Stimulated activated CD8-positive, alpha-beta memory T cell treated with anti-CD3 and anti-CD28 coated beads, Interleukin-4, amount 100 ng/mL, for 1 hour (primary cell): Measurements from ENCODE around the gene IRAG1.

ENCODE experiments used
- DNase-seq, 2 donors: peaks; one replicate each; pipeline ENCODE4 v3.0.0-alpha.2; 2020; ENCODE audit warnings: low read depth in 2 of 2, low spot score in 1 of 2

Gene IRAG1, protein sequence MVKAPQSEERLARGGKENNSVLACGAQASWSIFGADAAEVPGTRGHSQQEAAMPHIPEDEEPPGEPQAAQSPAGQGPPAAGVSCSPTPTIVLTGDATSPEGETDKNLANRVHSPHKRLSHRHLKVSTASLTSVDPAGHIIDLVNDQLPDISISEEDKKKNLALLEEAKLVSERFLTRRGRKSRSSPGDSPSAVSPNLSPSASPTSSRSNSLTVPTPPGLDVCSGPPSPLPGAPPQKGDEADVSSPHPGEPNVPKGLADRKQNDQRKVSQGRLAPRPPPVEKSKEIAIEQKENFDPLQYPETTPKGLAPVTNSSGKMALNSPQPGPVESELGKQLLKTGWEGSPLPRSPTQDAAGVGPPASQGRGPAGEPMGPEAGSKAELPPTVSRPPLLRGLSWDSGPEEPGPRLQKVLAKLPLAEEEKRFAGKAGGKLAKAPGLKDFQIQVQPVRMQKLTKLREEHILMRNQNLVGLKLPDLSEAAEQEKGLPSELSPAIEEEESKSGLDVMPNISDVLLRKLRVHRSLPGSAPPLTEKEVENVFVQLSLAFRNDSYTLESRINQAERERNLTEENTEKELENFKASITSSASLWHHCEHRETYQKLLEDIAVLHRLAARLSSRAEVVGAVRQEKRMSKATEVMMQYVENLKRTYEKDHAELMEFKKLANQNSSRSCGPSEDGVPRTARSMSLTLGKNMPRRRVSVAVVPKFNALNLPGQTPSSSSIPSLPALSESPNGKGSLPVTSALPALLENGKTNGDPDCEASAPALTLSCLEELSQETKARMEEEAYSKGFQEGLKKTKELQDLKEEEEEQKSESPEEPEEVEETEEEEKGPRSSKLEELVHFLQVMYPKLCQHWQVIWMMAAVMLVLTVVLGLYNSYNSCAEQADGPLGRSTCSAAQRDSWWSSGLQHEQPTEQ

DNA sequence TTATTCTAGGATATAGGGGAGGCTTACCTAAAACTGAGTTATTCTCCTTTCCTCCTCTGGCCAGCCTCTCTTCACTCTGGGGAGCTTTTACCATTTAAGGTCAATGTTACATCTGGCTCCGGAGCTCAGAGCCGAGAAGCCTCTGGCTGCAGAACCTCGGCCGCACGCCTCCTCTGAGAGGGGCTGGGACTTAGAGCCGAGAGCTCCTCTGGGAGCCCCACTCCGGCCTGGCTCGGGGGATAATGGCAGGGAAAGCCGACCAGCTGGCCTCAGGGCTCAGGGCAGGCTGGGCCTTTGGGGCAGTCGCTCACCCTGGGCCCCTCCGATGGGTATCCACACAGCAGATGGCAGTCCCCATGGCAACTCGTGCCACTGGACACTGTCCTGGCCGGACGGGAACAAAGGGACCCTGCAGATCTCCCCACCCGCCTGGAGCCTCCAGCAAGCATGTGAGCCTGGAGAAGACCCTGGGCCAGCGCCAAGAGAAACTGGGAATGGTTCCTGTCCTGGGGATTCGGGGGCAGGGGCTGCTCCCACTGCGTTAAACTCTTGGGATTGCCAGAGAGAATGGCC, at the start of gene IRAG1:
IRAG1 (minus strand) TSS at position 247 of the 573 bp plus-strand sequence; CDS start at position 94, 153 bp downstream.
- DNase-seq: no peak

DNA sequence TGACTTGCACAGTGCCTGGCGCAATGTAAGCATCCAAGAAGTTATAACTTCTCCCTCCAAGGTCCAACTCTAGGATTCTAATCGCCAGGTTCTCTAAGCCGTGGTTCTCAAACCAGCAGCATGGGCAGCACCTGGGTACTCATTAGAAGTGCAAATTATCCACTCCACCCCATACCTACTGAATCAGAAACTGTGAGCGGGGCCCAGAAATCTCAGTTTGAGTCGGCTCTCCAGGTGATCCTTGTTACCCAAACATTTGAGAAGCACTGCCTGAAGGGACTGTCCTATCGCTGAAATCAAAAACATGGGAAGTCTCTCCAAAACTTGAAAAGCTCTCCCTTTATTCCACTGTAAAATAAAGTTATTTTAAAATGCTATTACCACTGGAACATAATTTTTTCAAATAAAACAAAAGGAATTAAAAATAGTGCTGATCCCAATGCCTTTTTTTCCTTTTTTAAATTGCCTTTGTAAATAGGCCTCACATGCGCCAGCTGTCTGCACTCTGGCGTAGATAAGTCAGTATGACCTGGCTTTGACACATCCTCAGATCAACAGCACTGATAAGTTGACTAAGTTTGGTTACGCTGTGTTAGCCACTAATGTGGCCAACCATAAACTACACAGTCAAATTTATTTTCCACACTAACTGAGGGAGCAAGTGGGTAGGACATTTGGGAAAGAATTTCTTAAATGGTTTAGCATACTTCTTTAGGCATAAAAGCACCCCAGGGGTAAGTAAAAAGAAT, 49.1 kb upstream of the IRAG1 start:
- no peak for DNase-seq

DNA sequence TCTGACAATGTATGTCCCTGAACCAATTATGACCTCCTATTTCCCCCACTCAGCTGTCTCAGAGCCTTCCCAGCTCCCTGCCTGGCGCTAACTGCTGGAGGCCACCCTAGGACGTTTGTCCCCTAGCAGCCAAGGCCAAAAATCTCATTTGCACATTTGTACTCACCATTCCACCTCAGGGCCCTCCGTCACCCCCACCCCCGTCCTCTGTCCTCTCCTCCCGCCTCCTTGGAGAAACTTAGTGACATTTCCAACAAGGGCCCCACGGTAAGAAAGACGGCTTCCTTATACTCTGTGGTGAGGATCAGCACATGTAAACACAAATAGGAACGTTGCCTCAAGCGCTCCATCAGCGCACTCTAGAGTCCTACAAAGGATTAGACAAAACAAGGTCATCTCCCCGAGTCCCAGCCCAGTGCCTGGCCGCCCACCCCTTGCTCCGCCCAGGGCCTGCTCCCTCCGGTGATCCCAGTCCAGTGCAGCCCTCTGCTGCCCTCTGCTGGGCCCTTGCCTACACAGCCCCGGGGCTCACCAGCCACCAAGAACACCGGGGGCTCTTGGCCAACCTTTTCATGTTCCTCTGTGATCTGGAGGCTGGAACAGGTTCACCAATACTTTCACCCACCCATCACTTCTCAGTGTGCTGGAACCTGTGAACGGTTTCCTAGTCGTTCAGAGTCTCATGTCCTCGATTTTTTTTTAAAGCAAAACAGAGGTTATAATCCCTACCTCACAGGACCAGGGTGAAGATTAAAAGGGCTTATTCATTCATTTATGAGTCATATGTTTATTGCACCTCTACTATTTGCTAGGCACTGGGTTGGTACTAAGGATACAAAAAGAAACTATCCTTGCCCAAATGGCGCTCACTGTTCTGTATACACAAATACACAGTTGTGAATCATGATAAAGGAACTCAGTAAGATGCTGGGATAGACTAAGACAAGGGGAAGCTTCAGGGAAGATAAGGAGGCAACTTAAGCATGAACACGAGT, 42.2 kb upstream of the IRAG1 start:
- peak; percentile 61 to 75 for DNase-seq

DNA sequence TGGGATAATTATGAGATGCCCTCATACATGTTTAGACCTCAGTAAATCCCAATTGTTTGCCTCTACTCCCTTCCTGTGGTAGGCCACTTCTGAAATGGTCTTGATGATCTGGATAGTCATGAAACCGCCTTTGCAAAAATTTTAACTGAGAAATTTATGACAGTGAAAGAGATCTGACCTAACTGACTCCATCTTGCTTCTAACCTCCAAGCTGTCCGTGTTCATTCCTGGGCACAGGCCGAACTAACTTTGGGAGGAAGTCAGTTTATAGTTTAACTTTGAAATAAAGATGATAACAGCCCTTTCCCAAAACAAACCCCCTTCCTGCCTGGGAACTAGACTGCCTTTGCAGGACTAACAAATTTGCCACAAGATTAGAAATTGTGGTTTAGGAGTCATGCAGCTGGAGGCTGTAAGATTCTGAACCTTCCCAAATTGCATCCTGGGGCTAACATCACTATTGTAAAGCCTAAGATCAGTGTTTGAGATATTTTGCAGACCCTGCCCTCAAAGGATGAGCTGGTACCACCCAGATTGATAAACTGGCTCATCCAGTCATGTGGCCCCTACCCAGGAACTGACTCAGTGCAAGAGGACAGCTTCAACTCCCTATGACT, 37.6 kb upstream of the IRAG1 start:
- no peak for DNase-seq

DNA sequence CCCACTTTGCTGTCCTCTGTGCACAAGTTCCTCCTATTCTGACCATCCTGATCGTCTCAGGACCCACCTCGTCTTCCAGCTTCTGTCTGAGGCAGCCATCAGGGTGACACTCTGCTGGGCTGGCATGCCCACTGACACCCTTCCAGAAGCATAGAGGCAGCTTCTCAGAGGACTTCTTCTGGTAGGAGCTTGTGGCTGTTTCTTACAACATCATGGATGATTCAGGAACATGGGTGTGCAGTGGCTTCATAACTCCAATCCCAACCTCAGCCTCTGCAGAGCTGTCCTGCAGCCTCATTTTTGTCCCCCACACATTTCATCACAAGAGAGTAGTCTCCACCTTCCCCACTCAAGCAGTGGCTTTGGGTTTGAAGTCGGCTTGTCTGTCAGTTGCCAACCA, 36.6 kb upstream of the IRAG1 start:
- DNase-seq: no peak

DNA sequence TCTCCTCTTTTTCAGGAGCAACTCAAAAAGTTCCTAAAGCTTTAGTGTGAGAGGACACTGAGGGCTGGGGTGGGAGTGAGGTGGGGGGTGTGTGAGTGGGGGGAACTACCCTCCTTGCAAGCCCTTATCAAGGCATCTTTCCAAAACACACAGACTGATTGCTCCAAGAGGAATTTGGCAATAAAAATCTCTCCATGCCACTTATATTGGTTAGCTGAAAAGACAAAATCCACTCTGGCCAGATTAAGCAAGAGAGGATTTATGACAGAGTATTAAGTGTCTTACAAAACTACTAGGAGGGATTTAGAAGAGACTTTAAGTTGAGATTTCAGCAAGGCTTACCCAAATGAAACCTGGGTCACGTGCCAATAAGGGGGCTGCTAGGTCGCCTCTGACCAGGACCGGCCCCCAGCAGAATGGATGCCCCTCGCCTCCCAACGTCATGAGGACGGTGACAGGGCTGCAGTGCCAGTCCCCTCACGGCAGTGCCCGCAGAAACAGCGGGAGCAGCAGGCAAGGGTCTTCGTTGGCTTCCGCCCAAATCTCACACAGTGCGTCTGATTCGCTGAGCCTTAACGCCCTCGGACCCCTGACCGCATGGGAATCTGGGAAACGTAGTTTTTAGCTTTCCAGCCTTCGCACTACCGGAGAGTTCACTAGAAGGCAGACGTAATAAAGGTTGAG, 35.4 kb upstream of the IRAG1 start:
- no peak for DNase-seq

DNA sequence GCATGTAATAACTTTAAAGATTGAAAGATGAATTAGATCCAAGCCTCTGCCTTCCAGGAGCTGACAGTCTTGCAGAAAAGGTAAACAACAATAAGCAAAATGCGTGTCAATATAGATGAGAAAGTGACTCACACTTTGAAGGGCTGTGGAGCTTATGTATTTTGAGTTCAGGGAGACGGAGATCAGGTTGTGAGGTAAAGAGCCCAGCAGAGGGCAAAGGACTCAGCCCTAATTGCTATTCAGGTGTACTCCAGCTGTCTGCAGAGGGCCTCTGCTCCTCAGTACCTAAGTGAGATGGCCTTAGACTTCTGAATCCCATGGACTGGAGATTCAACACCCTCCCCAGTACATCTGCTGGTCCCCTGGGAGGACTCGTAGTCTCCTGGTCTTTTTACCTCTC, 34.6 kb upstream of the IRAG1 start:
- DNase-seq: no peak

DNA sequence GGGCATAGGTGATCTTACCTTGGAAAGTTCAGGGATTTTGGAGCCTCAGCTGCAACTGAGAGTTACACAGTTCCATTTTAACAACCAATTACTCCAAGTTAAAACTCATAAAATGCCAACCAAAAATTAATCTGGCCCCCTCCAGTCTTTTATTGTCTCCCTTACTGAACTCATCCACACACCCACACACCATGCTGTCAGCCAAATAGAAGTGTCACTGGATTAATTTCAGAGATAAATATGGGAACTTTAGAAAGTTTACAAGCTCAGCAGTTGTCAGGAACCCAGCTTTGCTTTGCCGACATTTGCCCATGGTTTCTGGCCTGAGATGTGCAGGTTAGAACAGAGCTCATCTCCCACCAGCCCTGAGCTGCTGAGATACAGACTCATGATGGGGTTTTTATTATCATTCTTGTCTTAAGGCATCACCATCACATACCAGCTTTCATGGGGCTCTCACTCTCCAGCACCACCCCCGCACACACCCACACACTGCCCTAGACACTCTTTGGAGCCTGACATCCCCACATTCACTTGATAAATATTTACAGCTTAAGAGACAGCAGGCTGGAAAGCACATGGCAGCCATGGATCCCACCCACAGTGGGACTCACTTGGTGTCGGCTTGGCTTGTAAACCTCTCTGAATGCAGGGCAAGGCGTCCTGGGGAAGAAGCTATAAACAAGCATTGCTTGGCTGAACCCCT, 33.7 kb upstream of the IRAG1 start:
- no peak for DNase-seq

DNA sequence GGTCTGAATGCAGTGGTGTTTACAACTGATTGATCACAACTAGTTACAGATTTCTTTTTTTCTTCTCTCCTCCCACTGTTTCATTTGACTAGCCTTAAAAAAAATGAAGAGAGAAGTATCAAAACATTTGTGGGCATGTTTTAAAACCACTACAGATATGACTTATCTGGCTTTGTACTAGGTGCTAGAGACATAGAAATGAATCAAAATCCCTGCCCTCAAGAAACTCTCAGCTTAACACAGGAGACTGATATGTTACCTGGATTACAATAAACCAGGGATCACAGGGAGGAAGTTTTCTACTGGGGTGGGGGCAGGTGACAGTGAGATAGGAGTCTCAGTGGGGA, 32.3 kb upstream of the IRAG1 start:
- DNase-seq: no peak

DNA sequence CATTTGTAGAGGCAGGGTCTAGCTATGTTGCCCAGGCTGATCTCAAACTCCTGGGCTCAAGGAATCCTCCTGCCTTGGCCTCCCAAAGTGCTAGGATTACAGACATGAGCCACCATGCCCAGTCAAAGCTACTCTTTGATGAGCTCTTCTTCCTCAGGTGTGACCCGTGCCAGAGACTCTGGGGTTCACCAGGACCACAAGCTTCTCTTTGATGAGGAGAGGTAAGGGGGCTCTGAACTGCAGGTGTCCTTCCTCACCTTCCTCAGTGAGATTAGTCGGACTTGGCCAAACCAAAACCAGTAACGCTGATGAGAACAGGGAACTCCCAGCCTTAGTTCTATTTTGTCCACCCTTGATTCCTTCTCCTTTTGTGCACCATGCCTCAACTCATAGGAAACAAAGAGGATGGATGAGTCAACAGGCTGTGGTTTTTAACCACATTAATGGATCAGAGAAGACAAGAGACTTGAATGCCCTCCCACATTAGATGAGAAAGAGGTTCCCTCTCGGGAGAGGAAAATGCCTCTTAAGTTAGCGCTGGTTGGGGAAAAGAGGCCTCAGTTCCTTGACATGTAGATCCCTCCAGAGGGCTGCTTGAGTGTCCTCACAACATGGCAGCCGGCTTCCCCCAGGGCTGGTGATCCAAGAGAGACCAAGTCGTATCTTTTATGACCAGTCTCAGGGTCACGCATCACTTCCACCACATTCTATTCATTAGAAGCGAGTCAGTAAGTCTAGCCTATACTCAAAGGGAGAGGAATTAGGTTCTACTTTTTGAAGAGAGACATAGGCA, 31.8 kb upstream of the IRAG1 start:
- no peak for DNase-seq

DNA sequence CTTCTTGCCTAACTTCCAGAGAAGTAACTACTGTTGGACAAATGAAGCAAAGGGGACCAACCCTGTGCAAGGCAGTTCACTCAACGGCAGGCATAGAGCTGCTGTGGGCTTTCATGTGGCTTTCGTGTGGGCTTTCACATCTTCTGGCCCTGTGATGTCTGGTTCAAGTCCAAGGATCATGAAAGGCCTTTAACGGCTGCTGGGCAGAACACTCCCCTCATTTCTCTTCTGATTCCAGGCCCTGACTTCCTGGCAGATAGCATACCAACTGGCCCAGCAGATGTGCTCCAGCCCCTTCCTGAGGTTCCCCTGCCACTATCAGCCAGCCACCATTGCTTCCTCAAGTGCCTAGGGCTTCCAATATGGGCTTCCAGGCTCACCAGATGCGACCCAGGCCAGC, 28.8 kb upstream of the IRAG1 start:
- DNase-seq: no peak

DNA sequence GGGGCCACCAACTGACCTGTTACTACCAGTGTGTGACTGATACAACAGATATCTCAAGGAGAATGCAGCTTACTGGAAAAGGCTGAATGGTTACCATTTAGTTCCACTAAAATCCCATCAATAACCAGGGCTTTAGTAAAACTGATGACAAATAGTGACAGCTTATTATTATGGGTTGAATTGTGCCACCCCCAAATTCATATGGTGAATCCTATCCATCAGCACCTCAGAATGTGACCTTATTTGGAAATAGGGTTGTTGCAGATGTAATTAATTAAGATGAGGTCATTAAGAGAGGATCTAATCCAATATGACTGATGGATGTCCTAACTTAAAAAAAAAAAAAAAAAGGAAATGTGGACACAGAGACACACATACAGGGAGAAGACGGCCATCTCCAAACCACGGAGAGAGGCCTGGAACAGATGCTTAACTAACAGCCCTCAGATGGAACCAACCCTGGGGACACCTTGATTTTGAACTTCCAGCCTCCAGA, 27.4 kb upstream of the IRAG1 start:
- no peak for DNase-seq

DNA sequence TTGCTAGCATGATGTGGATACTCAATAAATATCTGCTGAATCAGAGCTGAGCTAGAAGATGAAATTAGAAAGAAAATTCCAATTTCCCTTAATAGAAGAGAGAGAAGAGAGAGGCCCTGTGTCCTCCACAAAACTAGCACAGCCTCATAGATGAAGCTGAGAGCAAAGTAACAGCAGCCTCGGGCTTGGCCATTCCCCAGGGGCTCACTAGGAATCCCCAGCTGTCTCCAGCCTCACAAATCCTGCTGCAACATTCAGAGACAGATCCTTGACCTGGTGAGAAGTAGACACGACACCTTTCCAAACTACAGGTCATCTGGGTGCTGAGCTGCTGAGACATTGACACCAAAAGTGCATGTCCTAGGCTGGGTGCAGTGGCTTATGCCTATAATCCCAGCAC, 26.1 kb upstream of the IRAG1 start:
- DNase-seq: no peak

DNA sequence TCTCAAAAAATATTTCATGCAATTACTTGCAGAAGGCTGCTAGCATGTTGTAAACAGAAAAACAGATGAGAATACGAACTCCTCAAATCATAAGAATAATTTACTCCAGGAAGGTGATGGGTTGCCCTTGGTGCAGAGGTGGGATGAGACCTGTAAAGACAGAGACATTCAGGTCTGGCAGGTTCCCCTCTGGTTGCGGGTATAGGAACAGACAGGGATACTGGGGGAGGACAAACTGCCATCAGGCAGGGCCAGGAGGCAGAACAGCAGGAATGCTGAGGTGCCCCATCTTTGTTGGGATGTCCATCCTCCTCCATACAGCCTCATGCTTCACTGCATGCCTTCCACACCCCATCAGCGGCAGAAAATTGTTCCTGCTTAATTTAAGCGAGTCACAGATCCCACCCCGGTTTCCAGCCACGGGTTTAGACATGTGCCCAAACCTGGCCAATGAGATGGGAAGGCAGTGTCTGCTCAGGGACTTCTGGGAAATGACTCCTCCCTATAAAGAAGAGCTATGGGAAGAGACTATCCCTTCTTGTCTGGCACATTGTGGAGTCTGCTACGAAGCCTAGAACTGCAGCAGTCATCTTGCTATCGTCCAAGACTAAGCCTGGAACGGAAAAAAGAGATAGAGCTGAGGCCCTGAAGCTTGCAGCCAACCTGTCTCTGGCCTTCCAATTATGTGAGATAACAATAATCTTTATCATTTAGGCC, 23.1 kb upstream of the IRAG1 start:
- no peak for DNase-seq

DNA sequence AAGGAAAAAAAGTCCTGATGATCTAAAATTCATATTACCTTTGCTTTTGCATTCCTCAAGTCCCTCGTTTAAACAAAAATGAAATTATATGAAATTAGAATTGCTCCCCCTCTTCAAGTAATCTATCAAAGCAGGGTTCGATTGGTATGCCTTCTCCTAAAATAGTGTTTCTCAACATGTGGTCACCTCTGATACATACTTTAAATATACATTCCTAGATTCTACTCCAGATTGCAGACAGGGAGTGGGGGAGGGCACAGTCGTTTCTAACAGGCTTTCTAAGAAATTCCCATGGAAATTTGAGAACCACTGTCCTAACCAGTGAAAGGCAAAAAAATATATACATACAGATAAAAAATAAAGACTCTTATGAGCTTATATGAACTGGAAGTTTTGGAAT, 22.6 kb upstream of the IRAG1 start:
- no peak for DNase-seq

DNA sequence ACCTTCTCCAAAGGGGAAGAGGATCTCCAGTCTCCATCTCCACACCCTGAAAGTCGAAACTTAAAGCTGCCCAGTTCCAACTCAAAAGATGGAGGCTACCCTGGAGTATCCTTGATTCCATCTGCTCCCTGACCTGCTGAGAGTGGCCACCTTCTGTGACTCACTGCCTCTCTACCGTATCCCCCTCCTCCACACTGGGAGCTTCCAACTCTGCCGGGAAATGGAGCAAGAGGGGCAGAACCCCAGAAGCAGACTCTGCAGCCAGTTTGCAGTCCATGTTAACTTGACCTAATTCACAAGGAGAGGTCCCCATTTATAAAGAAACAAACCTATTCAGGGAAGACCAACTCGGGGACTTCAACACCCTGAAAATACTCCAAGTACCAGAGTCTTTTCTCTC, 22.0 kb upstream of the IRAG1 start:
- no peak for DNase-seq
